Glomerular visceral epithelial cell (primary cell): ENCODE measurements around the gene PODNL1.
"Not testable (repeated sequence)": the region's sequence is repeated elsewhere in the genome, so short reads cannot be mapped to it uniquely, and the experiment has no call there.

Source experiments
- DNase-seq: peaks from one replicate; pipeline ENCODE4 v3.0.0-alpha.2; 2016; ENCODE audit errors: extremely low spot score

Gene PODNL1

DNA sequence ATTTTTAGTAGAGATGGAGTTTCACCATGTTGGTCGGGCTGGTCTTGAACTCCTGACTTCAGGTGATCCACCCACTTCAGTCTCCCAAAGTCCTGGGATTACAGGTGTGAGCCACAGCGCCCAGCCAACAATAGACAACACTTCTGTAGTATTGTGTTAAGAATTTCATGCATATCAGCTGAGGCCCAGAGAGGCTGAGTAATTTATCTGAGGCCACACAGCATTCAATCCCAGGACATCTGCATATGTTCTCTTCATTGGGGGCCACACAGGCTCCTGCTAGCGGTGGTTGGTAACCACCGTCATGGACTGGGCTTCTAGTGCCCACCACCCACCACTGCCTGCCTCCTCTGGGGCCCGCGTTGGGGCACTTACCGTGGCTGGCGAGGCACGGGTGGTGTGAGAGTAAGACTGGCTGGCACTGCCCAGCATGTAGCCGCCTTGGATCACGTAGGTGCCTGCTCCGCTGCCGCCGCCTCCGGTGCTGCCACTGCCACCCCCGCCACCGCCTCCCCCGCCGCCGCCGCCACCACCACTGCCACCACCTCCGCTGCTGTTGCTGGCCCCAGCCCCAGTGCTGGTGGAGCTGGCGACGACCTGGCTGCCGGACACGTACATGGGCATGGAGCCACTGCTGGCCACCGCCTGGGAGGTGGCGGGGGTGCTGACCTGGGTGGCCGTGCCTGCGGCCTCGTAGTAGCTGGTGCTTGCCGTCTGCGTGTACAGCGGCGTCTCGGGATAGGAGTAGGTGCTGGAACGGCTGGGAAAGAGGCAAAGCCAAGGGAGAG, 34.3 kb upstream of the PODNL1 start:
- no peak for DNase-seq

DNA sequence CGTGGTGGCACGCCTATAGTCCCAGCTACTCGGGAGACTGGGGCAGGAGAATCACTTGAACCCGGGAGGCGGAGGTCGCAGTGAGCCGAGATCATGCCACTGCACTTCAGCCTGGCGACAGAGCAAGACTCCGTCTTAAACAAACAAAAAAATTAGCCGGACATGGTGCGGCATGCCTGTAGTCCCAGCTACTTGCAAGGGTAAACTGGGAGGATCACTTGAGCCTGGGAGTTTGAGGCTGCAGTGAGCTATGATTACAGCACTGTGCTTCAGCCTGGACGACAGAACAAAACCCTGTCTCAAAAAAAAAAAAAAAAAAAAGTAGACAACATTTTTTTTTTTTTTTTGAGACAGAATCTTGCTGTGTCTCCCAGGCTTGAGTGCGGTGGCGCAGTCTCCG, 33.7 kb upstream of the PODNL1 start:
- not testable (repeated sequence) for DNase-seq

DNA sequence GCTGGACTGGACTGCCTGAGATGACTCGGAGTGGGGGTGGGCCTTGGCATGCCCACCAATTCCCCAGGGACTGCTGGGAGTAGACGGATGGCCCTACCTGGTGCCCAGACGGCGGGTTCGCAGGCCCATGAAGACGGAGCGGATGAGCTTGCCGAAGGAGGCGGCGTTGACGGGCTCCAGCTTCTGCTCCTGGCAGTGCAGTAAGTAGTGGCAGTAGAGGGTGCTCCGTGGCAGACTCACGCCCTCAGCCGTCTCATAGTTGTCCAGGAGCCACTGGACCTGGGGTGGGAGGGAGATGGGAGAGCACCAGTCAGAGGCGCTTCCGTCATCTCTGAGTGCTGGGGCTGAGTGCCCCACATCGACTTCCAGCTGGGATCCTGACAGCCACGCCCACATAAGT, 31.7 kb upstream of the PODNL1 start:
- no peak for DNase-seq

DNA sequence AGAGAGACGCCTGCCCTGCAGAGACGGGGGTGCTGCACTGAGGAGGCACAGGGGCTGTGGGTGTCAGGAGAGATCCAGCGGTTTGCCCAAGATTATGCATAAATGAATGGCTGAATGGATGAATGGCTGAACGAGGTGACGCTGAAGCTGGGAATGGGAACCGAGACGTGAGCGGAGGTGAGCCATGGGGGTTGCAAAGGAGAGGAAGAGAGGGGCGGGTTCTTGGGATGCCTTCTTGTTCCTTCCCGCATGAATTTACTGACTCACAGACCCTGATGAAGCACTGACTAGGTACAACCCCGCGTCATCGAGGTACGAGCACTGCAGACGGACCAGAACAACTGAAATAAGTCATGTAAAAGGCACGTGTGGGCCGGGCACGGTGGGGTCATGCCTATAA, 30.8 kb upstream of the PODNL1 start:
- DNase-seq = no peak

DNA sequence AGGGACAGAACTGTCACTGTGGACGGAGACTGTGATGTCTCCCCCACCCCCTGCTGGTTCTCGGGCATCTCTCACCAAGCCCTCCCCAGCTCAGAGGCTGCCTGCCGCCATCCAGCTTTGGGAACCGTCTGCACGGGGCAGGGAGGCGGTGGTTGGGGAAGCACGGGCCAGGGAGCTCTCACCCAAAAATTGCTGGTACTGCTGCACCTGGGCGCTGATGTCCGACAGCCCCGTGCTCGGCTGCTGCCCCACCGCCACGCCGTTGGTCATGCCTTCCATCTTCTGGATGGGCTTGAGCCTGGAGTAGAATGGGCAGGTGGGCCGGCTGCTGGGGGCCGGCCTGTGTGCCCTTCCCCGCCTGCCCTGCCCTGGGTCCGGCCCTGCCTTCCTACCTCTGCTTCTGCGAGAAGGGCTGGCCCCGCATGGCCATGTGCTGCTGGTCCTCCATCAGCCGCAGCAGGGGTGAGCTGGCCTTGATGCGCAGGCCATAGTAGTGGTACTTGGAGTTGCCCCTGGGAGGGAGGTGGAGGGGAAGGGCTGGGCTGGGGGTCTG, 30.2 kb upstream of the PODNL1 start:
- no peak for DNase-seq

DNA sequence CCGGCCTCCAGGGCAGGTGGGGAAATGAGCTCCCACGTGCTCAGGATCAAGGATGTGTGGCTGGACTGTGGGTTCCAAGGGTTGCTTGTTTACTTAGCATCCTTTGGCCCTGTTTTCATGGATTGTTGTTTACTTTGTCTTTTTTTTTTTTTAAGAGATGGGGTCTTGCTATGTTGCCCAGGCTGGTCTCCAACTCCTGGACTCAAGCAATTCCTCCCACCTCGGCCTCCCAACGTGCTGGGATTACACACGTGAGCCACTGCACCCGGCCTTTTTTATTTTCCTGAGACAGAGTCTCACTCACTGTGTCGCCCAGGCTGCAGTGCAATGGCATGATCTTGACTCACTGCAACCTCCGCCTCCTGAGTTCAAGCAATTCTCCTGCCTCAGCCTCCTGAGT, 29.0 kb upstream of the PODNL1 start:
- not testable (repeated sequence) for DNase-seq

DNA sequence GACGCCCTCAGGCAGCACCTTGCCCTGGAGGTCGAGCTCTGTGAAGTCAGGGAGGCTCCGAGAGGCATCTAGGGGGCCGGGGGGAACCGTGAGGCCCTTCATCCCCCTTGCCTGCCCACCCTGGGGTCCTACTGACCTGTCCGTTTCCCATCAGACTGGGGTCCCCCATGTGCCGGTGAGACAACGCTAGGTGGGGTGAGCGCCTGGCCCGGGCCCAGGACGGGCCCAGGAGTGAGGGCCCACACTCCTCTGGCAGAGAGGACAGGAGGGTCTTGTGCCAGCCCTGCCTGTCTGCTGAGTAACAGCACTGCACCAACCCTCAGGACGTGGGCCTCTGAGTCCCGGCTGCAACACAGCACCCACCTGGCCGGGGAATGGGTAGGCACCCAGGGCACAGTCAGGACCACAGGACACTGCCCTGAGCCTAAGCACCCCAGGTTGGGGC, 28.5 kb upstream of the PODNL1 start:
- DNase-seq = no peak

DNA sequence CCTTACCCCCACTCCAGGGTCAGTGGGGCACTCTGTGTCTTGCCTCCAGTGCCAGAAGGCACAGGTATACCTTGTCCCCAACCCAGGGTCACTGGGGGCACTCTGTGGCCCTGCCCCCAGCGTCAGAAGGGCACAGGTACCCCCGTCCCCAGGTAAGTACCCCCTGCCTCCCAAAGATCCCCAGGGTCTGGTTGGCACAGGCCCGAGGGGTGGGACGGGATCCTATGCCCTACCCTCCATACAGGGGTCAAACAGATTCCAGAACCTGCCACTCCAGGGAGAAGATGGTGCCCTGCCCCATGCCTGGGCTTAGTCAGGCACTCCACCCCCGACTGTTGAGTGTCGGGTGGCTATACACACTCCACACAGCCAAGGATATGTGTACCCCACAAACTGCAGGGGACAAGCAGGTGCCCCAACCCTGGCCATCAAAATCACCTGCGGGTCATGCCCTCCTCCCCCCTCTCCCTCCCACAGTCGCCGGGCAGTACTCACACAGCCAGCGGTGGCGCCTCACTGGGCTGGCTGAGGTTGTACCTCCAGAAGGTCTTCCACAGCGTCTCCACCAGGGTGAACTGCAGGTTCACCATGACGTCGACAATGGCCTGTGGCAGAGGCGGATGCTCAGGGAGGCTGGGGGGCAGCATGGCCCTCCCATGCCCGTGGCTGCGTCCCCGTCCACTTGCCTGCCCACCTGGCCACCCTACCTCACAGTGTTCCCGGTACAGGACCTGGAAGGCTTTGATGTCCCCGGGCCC, 27.9 kb upstream of the PODNL1 start:
- DNase-seq = no peak

DNA sequence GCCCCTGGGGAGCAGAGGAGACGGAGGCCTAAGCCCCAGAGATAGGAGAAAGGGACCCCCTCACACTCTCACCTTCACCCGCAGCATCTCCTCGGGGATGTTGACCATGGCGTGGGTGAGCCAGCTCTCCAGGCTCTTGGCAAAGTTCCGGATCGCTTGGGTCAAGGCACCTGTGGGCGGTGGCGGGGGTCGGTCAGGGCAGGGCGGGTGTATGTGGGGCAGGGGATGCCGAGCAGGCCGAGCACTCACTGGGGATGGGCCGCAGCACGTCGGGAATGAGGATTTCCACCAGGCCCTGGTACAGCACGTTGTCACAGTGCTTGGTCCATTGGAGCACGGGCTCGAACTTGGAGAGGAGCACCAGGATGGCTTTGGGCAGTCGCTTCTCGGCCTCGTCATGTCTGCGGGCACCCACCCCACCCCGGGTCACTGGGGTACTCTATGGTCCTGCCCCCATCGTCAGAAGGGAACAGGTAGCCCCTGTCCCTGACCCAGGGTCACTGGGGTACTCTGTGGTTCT, 27.2 kb upstream of the PODNL1 start:
- no peak for DNase-seq

DNA sequence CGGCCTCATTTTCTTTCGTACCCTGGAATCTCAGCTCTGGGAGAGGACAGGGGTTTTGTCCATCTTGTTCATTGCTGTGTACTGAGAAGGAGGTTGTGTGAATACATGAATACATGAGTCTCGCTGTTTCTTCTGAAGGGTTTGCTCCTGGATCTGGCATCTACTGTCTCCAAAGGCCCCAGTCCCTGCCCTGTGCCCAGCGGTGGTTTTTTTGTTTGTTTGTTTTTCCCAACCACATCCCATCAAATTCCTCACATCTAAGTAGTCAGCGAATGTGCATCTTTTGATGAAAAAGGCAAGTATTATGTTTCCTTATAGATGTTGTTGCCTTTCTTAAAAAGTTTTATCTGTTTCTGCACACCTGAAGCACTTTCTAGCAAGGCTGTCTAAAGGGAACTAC, 26.6 kb upstream of the PODNL1 start:
- no peak for DNase-seq

DNA sequence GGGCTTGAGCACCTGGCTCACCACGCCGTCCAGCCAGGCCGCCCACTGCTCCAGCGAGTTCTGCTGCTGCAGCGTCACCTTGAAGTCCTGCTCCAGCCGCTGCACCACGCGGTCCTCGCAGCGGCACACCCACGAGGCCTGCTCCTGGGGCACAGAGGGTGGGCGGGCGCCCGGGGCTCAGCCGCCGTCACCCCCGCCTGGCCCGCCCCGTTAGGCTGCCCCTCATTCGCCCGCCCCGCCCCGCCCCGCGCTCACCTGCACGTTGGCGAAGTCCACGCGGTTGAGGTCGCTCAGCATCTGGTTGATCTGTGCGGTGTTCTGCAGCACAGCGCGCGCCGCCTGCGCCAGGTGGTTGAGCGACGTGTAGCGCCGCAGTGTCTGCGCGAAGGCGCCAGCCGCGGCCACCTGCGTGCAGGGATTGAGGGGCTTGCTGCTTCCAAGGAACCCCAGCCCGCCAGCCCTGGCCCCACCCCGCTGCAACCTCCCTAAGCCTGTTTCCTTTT, 25.4 kb upstream of the PODNL1 start:
- DNase-seq = no peak

DNA sequence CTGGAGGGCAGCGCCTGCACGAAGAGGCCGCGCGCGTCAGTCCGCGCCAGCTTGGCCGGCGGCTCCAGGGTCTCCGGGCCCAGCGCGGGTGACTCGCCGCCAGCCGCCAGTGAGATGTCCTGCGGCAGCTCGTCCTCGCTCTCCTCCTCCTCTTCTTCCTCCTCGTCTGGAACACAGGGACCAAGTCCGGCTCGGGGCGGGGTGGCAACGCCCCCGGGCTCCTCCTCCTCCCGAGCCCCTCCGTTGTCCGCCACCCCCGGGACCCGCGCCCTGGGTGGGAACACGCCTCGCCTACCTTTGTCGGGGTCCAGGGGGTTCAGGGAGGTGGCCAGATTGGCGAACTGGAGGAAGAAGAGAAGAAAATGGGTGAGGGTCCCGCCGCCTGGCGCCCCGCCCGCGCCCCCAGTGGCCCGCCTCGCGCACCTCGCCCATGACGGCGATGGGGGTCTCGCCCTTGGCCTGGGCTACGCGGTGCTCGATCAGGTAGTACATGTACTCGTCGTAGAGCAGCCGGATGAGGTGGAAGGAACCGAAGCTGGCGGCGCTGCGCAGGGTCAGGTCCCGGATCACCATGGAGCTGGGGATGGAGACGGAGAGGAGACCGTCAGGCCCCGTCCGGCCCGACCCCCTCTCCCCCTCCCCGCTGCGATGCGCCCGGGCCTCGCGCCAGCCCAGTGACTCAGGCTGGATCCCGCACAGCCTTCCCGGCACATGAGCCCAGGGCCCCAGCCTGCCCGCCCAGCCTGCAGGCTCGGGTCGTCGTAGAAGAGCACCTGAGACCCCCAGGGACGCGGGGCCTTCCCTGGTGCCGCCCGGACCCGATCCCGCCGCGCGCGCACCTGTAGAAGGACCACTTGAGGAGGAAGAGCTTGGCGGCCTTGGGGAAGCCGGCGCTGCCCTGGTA, 24.7 kb upstream of the PODNL1 start:
- DNase-seq = no peak

DNA sequence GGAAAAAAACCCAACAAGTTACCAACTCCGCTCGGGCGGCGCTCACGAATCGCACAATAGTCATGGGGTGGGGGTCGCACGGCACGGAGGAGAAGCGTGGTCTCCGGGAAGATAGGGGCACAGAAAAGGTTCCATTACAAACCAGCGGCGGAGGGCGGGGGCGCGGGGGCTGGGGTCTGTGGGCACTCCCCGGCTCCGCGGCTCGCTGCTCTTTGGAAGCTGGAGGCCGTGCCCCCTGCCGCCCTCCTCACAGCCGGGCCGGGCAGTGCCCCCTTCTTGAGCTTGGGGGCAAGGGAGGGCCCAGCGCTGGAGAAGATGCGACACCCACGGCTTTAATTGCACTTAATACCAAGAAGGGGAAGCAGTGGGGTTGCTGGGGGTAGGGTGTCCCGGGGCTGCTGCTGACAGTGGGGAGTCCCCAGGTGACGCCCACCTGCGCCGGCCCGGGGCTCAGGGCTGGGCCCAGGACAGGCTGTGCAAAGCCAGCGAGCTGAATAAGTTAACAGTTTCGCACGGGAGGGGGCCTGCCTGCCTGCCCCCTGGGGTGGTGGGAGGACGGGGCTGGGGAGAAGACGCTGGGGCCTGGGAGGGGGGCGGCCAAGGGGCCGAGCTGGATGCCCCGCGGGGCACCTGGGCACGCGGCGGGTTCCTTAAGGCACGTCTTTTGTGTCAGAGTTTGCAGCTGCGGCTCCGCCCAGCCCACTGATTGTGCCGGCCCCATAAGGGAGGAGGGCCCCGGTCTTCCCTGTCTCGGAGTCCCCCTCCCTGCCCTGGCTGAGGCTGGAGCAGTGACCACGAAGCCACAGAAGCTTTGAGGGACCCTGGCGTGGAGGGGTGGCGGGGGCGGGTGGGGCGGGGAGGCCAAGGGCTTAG, 23.8 kb upstream of the PODNL1 start:
- DNase-seq = no peak

DNA sequence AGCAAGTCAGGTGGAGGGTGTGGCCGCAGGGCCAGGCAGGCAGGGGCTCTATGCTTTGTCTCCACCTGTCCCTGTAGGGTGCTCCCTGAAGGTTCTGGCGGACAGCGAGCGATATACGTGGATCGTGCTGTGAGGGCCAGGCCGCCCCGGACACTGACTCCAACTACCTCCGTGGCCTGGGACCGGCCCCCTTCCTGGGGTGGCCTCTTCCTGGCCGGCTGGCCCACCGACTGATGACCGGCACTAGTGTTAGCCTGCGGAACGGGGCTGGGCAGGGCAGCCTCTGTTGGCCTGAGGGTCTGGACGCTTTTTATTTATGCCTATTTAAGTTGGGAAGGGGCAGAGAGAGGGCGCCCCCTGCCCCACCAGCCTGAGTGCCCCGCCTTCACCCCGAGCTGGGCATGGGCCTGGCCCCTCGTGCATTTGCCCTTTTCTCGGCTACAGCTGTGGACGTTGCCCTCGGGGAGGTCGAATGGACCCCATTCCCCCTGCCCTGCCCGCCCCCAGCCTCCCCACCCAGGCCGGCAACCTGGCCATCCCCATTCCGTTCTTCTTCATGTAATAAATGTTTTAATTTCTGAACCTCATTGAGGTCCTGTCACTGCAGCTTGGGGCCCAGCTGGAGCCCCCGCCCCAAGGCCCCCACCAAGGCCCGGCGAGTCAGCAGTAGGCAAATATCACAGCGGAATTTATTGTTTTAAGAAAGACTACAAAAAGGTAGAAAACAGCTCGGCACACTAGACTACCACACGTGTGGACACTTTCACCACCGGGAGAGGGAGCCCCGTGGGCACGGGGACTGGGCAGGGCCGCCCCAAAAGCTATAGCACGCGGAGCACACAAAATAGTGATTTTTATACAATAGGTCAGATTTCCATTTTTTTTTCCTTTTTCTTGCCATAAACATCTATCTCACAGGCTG, 22.9 kb upstream of the PODNL1 start:
- DNase-seq = no peak

DNA sequence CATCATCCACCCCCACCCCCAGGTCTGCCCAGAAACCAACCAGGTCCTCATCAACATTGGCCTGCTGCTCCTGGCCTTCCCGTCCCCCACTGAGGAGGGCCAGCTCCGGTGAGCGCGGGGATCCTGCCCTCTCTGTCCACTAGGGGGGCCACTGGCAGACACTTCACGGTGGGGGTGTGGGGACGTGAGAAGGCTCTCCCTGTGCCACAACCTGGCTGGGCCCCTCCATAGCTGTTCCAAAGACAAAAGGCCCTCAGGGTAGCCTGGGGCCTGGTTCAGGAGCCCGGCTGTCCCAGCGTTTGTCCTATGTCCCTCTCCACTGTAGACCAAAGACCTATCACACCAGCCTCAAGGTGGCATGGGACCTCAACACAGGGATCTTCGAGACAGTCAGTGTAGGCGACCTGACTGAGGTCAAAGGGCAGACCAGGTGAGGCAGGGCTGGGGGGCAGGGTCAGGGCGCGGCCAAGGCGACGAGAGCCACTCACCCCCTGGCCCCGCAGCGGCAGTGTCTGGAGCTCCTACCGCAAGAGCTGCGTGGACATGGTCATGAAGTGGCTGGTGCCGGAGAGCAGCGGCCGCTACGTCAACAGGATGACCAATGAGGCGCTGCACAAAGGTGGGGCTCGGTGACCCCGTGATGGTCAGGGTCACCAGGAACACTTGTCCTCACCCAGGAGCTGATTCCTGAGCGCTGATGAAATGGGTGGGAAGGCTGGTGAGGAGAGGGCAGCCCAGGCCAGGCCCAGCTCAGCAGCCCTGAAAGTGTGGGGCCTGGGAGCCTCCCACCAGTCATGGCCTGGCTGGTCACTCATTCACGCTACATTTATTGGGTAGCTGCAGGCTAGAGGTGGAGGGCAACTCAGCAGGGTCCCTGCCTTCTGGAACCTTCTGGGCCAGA, 22.0 kb upstream of the PODNL1 start:
- no peak for DNase-seq

DNA sequence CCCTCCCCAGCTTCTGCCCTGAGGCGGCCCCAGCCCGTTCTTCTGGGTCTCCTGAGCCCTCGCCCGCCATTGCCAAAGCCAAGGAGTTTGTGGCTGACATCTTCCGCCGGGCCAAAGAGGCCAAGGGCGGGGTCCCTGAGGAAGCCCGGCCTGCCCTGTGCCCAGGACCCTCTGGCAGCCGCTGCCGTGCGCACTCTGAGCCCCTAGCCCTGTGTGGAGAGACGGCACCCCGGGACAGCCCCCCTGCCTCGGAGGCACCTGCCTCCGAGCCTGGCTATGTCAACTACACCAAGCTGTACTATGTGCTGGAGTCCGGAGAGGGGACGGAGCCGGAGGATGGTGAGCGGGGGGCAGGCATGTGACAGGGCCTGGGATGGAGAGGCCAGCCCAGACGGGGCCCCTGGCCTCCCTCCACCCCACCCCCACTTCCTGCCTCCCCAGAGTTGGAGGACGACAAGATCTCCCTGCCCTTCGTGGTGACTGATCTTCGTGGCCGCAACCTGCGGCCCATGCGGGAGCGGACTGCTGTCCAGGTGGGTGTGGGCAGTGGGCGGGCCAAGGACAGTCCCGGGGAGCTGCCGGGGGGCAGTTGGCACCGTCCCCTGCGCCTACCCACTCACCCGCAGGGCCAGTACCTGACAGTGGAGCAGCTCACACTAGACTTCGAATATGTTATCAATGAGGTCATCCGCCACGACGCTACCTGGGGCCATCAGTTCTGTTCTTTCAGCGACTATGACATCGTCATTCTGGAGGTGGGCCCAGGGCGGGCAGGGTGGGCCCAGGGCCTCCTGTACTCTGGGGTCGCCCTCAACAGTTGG, 21.1 kb upstream of the PODNL1 start:
- DNase-seq = no peak

DNA sequence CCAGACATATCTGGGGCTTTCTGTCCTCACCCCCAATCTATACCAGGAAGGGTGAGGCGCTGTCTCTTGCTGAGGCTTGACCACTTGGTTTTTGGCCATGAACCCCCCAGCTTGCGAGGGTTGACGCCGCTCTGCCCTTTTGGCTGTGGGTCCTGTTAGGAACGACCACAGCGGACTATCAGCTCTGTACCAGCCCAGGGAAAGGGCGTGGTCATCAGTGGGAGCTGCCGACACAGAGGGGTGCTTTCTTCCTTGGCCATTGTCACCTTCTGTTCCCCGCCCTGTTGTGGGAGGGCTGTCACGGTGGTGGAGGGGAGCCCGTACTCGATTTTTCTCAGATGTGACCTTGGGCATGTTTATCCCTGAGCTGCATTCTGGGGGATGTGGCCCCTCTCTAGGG, 19.8 kb upstream of the PODNL1 start:
- DNase-seq = no peak
